Stimulated activated naive B cell treated with anti-CD40 and anti-IgM and Interleukin-4, amounts not matched to agents 10 μg/mL and 1 μg/mL and 100 μg/mL, for 72 hours (primary cell): ENCODE measurements around the gene BBLN.

ENCODE experiments used
- ATAC-seq, 2 donors: fragments of 150-1000 bp; cut with Tn5 transposase; replicated peaks; 2 replicates each; pipeline ENCODE4 v1.10.0; 2021; ENCODE audit warnings: moderate library complexity in 1 of 2
- DNase-seq: peaks from one replicate; pipeline ENCODE4 v3.0.0; 2021
- H3K27ac Mint-ChIP-seq: one replicate; pipeline ENCODE4 v1.8.0; 2022; ENCODE audit warnings: mild to moderate bottlenecking, mixed read lengths
- H3K27me3 Mint-ChIP-seq, 2 donors: one replicate each; pipeline ENCODE4 v1.8.0; 2022; ENCODE audit warnings: mixed read lengths in 2 of 2
- H3K36me3 Mint-ChIP-seq, 2 donors: one replicate each; pipeline ENCODE4 v1.8.0; 2022; ENCODE audit warnings: mixed read lengths in 2 of 2, mild to moderate bottlenecking in 1 of 2
- H3K4me1 Mint-ChIP-seq, 2 donors: one replicate each; pipeline ENCODE4 v1.8.0; 2022; ENCODE audit warnings: mixed read lengths in 2 of 2, mild to moderate bottlenecking in 1 of 2
- H3K4me3 Mint-ChIP-seq, 2 donors: one replicate each; pipeline ENCODE4 v1.8.0; 2022; ENCODE audit warnings: mild to moderate bottlenecking in 2 of 2, mixed read lengths in 2 of 2, moderate library complexity in 1 of 2
- H3K9me3 Mint-ChIP-seq, 2 donors: one replicate each; pipeline ENCODE4 v1.8.0; 2022; ENCODE audit warnings: mixed read lengths in 2 of 2, mild to moderate bottlenecking in 1 of 2

The BBLN gene

GRCh38 chr9:128120741-128121465 lies 39.2 kb upstream of the BBLN start:
- H3K4me1 Mint-ChIP-seq = peaks cover 34 to 44% of the 10 kb centered on the region in 2 donors
- no peaks in the 10 kb centered on the region for H3K9me3 Mint-ChIP-seq
- H3K36me3 Mint-ChIP-seq = peaks cover 26 to 53% of the 10 kb centered on the region in 2 donors
- no peaks in the 10 kb centered on the region for H3K27me3 Mint-ChIP-seq
- no peak for ATAC-seq
- H3K4me3 Mint-ChIP-seq = no peak overlapping the region
- DNase-seq = no peak
- no peak overlapping the region for H3K27ac Mint-ChIP-seq

- ATAC-seq (no peak), DNase-seq (no peak)
- Mint-ChIP-seq H3K36me3 (peaks cover 22 to 52% of the 10 kb centered on the region in 2 donors), H3K4me3 (no peak overlapping the region), H3K9me3 (no peaks in the 10 kb centered on the region), H3K4me1 (peaks cover 36 to 44% of the 10 kb centered on the region in 2 donors), H3K27me3 (no peaks in the 10 kb centered on the region), H3K27ac (no peak overlapping the region)
Observed at GRCh38 chr9:128121466-128121810, 38.6 kb upstream of the BBLN start.

GRCh38 chr9:128121924-128122808 lies 37.9 kb upstream of the BBLN start:
- Mint-ChIP-seq H3K27me3 (no peaks in the 10 kb centered on the region), H3K36me3 (peaks cover 19 to 49% of the 10 kb centered on the region in 2 donors), H3K4me3 (no peak overlapping the region), H3K4me1 (peaks cover 33 to 41% of the 10 kb centered on the region in 2 donors), H3K27ac (no peak overlapping the region), H3K9me3 (no peaks in the 10 kb centered on the region)
- no peak for DNase-seq
- ATAC-seq = no peak

GRCh38 chr9:128122809-128123175 lies 37.3 kb upstream of the BBLN start:
- no peak for DNase-seq
- H3K36me3 Mint-ChIP-seq = peaks cover 19 to 45% of the 10 kb centered on the region in 2 donors
- H3K4me1 Mint-ChIP-seq = peaks cover 29 to 36% of the 10 kb centered on the region in 2 donors

GRCh38 chr9:128123451-128124080 lies 36.5 kb upstream of the BBLN start:
- H3K27ac Mint-ChIP-seq = peak overlapping the region; percentile 37
- no peaks in the 10 kb centered on the region for H3K9me3 Mint-ChIP-seq
- H3K4me3 Mint-ChIP-seq = no peak overlapping the region
- ATAC-seq (no peak), DNase-seq (no peak)
- peaks cover 21 to 49% of the 10 kb centered on the region in 2 donors for H3K36me3 Mint-ChIP-seq
- no peaks in the 10 kb centered on the region for H3K27me3 Mint-ChIP-seq
- H3K4me1 Mint-ChIP-seq = peaks cover 23 to 36% of the 10 kb centered on the region in 2 donors

More at GRCh38 chr9:128122809-128123175, 37.3 kb upstream of the BBLN start:
- Mint-ChIP-seq H3K4me3 (no peak overlapping the region), H3K27me3 (no peaks in the 10 kb centered on the region), H3K27ac (no peak overlapping the region), H3K9me3 (no peaks in the 10 kb centered on the region)
- no peak for ATAC-seq

- Mint-ChIP-seq H3K27me3 (no peaks in the 10 kb centered on the region), H3K36me3 (peaks cover 21 to 49% of the 10 kb centered on the region in 2 donors), H3K4me1 (peaks cover 28 to 44% of the 10 kb centered on the region in 2 donors), H3K4me3 (no peak overlapping the region), H3K27ac (no peak overlapping the region), H3K9me3 (peaks cover 3 to 5% of the 10 kb centered on the region in 2 donors)
- no peak for ATAC-seq
- DNase-seq = no peak
Observed at GRCh38 chr9:128124451-128124850, 35.6 kb upstream of the BBLN start.

GRCh38 chr9:128124873-128125579 lies 35.0 kb upstream of the BBLN start:
- ATAC-seq (peak in 1 of 2 donors; percentile 1), DNase-seq (no peak)
- Mint-ChIP-seq H3K4me3 (peak overlapping the region; percentile 63 to 97), H3K9me3 (peaks cover 4 to 6% of the 10 kb centered on the region in 2 donors), H3K27me3 (no peaks in the 10 kb centered on the region), H3K36me3 (peaks cover 21 to 49% of the 10 kb centered on the region in 2 donors), H3K27ac (peak overlapping the region; percentile 87), H3K4me1 (peaks cover 30 to 47% of the 10 kb centered on the region in 2 donors)

GRCh38 chr9:128125580-128126354 lies 34.3 kb upstream of the BBLN start:
- Mint-ChIP-seq H3K36me3 (peaks cover 16 to 46% of the 10 kb centered on the region in 2 donors), H3K4me3 (peak overlapping the region; percentile 96 to 97), H3K4me1 (peaks cover 30 to 47% of the 10 kb centered on the region in 2 donors), H3K27ac (peak overlapping the region; percentile 87), H3K27me3 (no peaks in the 10 kb centered on the region), H3K9me3 (peaks cover 4 to 6% of the 10 kb centered on the region in 2 donors)
- ATAC-seq (peak in 1 of 2 donors; percentile 24), DNase-seq (peak; percentile 41)

- Mint-ChIP-seq H3K9me3 (peaks cover 4 to 6% of the 10 kb centered on the region in 2 donors), H3K36me3 (peaks cover 16 to 36% of the 10 kb centered on the region in 2 donors), H3K27ac (peak within 1 kb of the TSS; percentile 100), H3K27me3 (peaks cover 7 to 9% of the 10 kb centered on the region in 2 donors), H3K4me1 (peaks cover 30 to 47% of the 10 kb centered on the region in 2 donors), H3K4me3 (peak within 1 kb of the TSS; percentile 96 to 97)
- ATAC-seq (peak; percentile 69 to 77), DNase-seq (peak; percentile 77)
Observed at GRCh38 chr9:128127568-128127989, 32.5 kb upstream of the BBLN start, which contains the start of gene PTGES2. Gene PTGES2, minus strand, starts transcription at chr9:128127729. Its CDS starts 12 bp downstream, at chr9:128127717.

GRCh38 chr9:128127990-128128835 lies 31.9 kb upstream of the BBLN start:
- DNase-seq (peak; percentile 86), ATAC-seq (peak; percentile 74 to 80)
- Mint-ChIP-seq H3K4me1 (peaks cover 30 to 50% of the 10 kb centered on the region in 2 donors), H3K9me3 (peaks cover 4 to 6% of the 10 kb centered on the region in 2 donors), H3K27me3 (peaks cover 13 to 15% of the 10 kb centered on the region in 2 donors), H3K27ac (peak overlapping the region; percentile 100), H3K36me3 (peaks cover 13 to 31% of the 10 kb centered on the region in 2 donors), H3K4me3 (peak overlapping the region; percentile 96 to 97)

- no peak for ATAC-seq
- H3K36me3 Mint-ChIP-seq = peaks cover 6 to 25% of the 10 kb centered on the region in 2 donors
Observed at GRCh38 chr9:128128836-128129590, 31.1 kb upstream of the BBLN start.

More at GRCh38 chr9:128128836-128129590, 31.1 kb upstream of the BBLN start:
- Mint-ChIP-seq H3K4me1 (peaks cover 29 to 47% of the 10 kb centered on the region in 2 donors), H3K4me3 (peak overlapping the region; percentile 96 to 97), H3K9me3 (peaks cover 4 to 6% of the 10 kb centered on the region in 2 donors), H3K27ac (peak overlapping the region; percentile 100), H3K27me3 (peaks cover 14 to 16% of the 10 kb centered on the region in 2 donors)
- no peak for DNase-seq
